Gastrocnemius medialis (tissue), 4 donors: ENCODE data around the gene CHTF8.

Experiments used
- CTCF ChIP-seq, 5 experiments: fragments of 450-650 bp in 3 of 5; fragments of 200-600 bp in 2 of 5; sonication (generic) in 2 of 5; IDR thresholded peaks in 4 of 5; conservative IDR thresholded peaks in 1 of 5; 1 replicate in 4 of 5; 2 replicates in 1 of 5; pipeline ENCODE4 v1.5.1; 2016 to 2019; ENCODE audit warnings: antibody characterized with exemption in 5 of 5, mild to moderate bottlenecking in 3 of 5, moderate library complexity in 3 of 5
- POLR2A ChIP-seq, 2 donors: fragments of 450-650 bp; IDR thresholded peaks; one replicate each; pipeline ENCODE4 v1.6.1; 2017; ENCODE audit warnings: antibody characterized with exemption in 2 of 2, mild to moderate bottlenecking in 2 of 2, moderate library complexity in 2 of 2

DNA sequence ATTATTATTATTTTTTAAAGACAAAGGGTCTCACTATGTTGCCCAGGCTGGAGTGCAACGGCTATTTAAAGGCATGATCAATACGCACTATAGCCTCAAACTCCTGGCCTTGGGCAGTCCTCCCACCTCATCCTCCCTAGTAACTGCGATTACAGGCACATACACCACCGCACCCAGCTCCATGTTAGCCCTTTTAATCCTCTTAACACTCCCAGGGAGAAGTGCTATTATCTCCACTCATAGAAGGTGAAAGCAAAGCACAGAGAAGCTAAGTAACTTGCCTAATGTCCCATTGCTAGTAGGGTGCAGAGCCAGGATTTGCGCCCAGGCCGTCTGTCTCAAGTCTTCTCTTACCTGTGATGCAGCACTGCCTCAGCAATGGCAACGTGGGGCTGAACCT, 22.0 kb downstream of the CHTF8 start:
- TF ChIP-seq CTCF (IDR thresholded peaks at IDR 0.05 in 4 of 5, conservative IDR thresholded peaks at IDR 0.05 in 1 of 5): no peak
- no peak for TF ChIP-seq POLR2A (IDR thresholded peaks at IDR 0.05)
